IMR-90 (cell line): ENCODE results near the gene CMTM6.

Source experiments
- CEBPB ChIP-seq: IDR thresholded peaks from 2 replicates; pipeline ENCODE4 v1.6.1; 2012; ENCODE audit warnings: low read depth, low read length, improper control_type of control experiment
- CHD1 ChIP-seq: IDR thresholded peaks from 2 replicates; pipeline ENCODE4 v1.6.1; 2012; ENCODE audit warnings: low read depth, low read length, improper control_type of control experiment
- ELK1 ChIP-seq: fragments of 150-350 bp; IDR thresholded peaks from 2 replicates; pipeline ENCODE4 v1.6.1; 2016; ENCODE audit warnings: low read depth, mild to moderate bottlenecking, low read length, moderate library complexity, borderline replicate concordance
- FOS ChIP-seq: fragments of 150-350 bp; IDR thresholded peaks from 2 replicates; pipeline ENCODE4 v1.6.1; 2016; ENCODE audit warnings: low read depth, low read length
- MXI1 ChIP-seq: IDR thresholded peaks from 2 replicates; pipeline ENCODE4 v1.6.1; 2012; ENCODE audit warnings: low read depth, mild to moderate bottlenecking, low read length, moderate library complexity, borderline replicate concordance
- POLR2A ChIP-seq: IDR thresholded peaks from 2 replicates; pipeline ENCODE4 v1.6.1; 2012; ENCODE audit warnings: mild to moderate bottlenecking, low read depth, low read length
- TF ChIP-seq, protein P1 (sequence below): conservative IDR thresholded peaks from 2 replicates; pipeline ENCODE4 v1.5.1; 2012; ENCODE audit warnings: mild to moderate bottlenecking, low read depth, low read length, improper control_type of control experiment

DNA sequence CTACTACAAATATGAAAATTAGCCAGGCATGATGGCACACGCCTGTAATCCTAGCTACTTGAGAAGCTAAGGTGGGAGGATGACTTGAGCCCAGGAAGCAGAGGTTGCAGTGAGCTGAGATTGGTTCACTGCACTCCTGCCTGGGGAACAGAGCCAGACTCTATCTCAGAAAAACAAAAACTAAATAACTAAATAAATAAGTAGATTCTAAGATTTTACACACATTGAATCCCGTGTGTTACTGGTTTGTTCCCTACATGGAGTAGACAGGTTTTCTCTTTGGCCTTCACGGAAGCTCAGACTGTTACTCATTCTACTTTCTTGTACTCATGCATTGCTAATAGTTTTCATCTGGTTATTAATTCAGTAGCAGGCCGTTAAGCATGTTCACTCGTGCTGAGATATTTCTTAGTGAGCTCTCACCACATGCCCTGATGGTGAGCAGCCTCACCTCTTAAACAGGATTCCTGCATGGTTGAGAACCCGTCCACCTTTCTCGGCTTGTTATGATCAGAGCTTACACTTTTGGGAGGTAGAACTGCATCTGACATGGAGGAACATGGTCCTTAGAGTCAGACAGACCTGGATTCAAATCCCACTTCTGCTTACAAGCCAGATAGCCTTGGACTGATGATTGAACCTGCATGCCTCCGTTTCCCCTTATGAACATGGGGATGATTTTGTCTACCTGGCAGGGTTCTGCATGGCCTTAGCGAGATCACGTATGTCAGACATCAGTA lies 61.9 kb downstream of the CMTM6 start:
- TF ChIP-seq, protein P1, sequence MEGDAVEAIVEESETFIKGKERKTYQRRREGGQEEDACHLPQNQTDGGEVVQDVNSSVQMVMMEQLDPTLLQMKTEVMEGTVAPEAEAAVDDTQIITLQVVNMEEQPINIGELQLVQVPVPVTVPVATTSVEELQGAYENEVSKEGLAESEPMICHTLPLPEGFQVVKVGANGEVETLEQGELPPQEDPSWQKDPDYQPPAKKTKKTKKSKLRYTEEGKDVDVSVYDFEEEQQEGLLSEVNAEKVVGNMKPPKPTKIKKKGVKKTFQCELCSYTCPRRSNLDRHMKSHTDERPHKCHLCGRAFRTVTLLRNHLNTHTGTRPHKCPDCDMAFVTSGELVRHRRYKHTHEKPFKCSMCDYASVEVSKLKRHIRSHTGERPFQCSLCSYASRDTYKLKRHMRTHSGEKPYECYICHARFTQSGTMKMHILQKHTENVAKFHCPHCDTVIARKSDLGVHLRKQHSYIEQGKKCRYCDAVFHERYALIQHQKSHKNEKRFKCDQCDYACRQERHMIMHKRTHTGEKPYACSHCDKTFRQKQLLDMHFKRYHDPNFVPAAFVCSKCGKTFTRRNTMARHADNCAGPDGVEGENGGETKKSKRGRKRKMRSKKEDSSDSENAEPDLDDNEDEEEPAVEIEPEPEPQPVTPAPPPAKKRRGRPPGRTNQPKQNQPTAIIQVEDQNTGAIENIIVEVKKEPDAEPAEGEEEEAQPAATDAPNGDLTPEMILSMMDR = no peak
- no peak for TF ChIP-seq CHD1
- no peak for TF ChIP-seq ELK1
- TF ChIP-seq FOS = no peak
- no peak for TF ChIP-seq MXI1
- no peak for TF ChIP-seq CEBPB
- TF ChIP-seq POLR2A = no peak
